Midbrain (tissue), 1 donor: ENCODE measurements around the gene CENPQ.

ENCODE experiments used
- DNase-seq: peaks from one replicate; lab custom pipeline; 2025; lab: John Stamatoyannopoulos, UW

CENPQ gene

DNA sequence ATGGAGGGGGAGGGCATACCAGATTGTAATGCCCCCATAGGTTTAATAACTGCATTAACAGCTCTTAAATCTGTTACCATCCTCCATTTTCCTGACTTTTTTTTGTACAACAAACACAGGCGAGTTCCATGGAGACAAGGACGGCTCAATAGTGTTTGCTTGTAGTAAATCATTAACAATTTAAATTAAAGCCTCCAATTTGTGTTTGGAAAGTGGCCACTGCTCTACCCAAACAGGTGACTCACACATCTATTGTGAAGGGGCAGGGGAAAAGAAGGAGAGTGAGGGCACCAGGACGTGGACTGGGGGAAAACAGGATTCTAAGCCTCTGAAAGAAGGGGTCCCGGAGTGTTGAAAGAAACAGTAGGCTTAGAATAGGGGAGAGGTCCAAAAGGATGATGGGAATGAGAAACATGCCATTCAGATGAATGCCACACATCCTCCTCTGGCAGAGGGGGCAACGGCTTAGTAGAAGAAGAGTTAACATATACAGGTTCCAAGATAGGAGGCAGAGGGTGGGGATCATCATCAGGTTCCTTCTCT lies 43.5 kb downstream of the CENPQ start:
- no peak for DNase-seq

- no peak for DNase-seq
These were observed 46.2 kb downstream of the CENPQ start for GRCh38 chr6:49509342-49509741.

DNA sequence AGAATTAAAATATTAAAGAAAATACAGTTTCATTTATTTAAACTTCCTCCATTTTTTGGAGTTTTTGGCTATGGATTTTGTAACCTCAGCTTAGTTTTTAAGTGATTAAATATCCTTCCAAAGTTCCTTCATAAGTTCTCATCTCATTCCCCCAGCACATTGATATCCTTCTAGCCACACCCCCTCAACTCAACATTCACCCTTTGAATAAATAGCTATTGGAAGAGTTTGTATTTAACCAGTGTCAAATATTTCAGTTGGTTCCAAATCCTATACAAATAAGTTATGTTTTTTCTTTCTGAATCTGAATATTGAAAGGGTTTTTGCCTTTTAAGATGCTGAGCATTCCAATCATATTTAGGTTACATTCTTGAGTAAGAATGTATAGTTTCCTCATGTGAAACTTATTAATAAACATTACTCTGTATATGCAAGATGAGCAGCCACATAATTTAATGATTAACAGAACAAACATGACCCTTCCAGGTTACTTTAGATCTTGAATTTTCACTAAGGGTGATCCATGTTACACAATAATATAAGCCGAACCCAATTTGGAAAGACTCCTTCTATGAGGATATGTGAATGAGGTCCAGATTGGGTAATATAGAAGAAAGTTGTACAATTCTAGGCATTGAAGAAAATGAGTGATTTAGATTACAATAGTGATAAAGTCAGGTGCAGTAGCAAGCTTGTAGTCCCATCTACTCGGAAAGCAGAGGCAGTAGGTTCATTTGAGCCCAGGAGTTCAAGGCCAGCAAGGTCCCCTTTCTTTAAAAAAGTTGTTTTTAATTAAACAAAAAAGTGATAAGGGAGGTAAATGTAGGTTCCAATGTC lies 50.2 kb downstream of the CENPQ start:
- DNase-seq = no peak

DNA sequence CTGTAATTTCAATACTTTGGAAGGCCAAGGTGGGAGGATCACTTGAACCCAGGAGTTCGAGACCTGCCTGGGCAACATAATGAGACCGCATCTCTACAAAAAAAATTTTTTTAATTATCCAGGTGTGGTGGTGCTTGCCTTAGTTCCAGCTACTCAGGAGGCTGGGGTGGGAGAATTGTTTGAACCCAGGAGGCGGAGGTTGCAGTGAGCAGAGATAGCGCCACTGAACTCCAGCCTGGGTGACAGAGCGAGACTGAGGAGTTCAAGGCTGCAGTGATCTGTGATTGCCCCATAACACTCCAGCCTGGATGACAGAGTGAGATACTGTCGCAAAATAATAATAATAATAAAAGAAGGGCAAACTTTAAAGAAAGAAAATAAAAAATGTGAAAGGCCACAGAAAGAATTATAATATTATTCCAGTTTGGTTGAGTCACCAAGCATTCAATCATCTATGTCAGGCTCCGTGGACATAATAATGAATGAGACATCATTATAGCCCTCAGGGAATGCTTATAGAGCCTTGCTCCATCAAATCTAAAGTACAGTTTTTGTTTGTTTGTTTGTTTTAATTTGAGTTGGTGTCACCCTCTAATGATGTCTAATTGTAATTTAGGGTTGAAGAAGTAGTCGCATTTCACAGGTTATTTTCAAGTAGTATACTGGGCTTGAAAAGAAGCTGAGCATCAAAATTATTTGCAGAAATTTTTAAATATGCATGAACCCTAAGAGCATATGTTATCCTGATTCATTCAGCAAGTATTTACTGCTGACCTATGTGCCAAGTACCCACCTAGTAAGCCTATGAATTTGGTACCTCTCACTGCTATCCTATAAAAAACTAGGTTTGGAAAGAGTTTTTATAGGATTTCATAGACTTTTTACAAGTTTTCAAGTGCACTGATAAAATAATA lies 51.7 kb downstream of the CENPQ start:
- no peak for DNase-seq

- DNase-seq = no peak
These were observed 52.4 kb downstream of the CENPQ start for GRCh38 chr6:49515485-49516146.

DNA sequence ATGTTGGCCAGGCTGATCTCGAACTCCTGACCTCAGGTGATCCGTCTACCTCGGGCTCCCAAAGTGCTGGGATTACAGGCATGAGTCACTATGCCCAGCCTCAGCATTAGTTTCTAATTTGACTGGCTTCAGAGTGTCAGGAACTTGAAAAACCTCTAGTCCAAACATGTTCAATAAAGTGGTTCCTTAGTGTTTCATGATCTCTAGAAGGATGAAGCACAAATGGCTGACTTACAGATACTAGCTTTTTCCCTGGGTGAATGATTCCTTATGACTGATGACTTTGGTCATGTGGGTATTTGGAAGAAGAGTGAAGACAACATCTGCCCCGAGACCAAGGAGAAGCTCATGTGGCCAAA lies 53.0 kb downstream of the CENPQ start:
- DNase-seq = no peak

GRCh38 chr6:49517919-49518318 lies 54.7 kb downstream of the CENPQ start:
- no peak for DNase-seq

GRCh38 chr6:49519660-49520059 lies 56.5 kb downstream of the CENPQ start:
- DNase-seq = no peak

DNA sequence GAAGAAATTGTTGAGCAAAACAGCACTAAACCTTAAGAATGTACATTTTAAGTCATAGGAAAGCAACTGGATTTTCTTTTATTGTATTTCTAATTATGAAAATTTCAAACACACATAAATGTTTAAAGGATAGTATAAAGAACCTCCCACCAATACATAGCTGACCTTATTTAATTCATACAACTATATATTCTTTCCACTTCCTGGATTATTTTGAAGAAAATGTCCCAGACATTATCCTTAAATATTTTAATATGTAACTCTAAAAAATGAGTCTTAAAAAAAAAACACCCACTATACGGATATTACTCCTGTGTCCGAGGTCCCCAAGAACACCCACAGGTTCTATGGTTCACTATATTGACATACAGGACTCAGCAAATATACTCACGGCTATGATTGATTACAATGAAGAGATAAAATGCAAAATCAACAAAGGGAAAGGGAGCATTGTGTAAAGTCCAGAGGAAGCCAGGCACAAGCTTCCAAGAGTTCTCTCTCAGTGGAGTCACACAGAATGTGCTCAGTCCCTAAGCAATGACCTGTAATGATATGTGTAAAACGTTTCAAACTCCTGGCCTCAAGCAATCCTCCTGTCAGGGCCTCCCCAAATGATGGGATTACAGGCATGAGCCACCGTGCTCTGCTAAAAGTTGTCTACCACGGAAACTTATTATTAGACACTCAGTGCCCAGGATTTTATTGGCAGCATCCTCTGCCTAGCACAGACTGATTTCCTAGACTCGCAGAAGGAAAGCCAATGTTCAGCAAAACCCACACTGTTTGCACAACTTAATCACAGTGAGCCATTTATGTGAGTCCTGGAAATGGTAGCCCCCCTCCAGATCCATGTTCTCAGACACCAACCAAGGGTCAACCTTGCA lies 59.8 kb downstream of the CENPQ start:
- no peak for DNase-seq

DNA sequence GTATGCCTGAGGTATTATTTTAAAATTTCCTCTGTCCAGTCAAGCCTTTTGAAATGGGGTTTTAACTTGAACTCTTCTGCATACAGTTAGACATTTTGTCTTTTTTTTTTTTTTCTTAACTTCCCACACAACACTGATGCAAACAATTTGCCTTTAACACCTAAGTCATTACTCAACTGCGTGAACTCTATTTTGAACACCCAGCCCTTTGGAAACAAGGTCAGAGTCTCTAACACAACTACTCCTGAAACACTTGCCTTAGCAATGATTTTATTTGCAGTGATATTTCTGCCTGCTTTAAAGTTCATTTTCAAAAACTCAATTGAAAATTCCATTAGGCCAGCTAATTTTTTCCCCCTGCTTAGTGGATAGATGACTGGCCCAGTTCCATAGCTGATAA lies 60.7 kb downstream of the CENPQ start:
- no peak for DNase-seq

- no peak for DNase-seq
These were observed 61.4 kb downstream of the CENPQ start for GRCh38 chr6:49524541-49524940.

DNA sequence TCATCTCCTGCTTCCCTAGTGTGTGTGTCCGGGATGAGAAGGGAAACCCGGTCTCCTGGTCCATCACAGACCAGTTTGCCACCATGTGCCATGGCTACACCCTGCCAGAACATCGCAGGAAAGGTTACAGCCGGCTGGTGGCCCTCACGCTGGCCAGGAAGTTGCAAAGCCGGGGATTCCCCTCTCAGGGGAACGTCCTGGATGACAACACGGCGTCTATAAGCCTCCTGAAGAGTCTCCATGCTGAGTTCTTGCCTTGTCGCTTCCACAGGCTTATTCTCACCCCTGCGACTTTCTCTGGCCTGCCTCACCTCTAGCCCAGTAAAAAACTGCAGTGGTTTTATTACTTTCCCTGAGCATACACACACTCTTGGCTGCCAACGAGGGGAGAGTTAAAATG lies 63.4 kb downstream of the CENPQ start:
- DNase-seq = no peak

DNA sequence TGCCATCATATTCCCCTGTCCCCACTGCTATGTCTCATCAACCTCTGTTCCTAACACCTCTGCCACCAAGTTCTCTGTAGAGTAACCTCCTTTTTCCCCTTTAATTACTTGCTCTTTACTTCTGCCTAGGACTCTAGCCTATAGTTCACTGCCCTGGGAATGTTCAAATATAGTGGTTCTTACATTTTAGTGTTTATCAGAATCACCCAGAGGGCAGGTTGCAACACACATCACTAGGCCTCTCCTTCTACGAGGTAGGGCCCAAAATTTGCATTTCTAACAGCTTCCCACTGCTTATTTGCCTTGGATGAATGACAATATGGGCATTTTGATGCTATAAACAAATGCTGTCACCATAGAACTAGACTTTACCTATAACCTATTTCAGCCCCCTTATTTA lies 64.2 kb downstream of the CENPQ start:
- DNase-seq = no peak

- no peak for DNase-seq
These were observed 65.4 kb downstream of the CENPQ start for GRCh38 chr6:49528571-49528970.

DNA sequence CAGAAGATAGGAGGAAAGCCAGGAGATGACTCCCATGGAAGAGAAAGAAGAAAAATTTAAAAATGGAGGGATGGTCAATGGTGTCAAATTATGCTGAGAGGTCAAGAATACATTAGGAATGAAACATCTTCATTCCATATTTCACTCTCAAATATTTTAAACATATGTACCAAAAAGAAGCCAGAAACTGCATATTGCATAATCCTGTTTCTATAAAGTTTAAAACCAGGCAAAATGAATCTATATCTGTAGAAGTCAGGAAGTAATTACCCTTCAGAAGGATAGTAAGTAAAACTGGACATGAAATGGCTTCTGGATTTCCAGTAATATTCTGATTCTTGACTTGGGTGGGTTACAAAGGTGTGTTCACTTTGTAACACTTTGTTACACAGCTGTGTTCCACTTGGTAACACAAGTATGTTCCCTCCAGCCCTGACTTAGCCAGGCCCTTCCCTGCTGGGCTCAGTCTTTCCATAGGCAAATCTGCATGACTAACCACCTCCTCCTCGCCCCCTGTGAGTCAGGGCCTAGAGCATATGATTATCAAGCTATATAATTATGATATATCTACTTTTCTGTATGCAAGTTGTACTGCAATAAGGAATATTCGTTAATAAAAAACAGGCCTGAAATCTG lies 67.1 kb downstream of the CENPQ start:
- no peak for DNase-seq

DNA sequence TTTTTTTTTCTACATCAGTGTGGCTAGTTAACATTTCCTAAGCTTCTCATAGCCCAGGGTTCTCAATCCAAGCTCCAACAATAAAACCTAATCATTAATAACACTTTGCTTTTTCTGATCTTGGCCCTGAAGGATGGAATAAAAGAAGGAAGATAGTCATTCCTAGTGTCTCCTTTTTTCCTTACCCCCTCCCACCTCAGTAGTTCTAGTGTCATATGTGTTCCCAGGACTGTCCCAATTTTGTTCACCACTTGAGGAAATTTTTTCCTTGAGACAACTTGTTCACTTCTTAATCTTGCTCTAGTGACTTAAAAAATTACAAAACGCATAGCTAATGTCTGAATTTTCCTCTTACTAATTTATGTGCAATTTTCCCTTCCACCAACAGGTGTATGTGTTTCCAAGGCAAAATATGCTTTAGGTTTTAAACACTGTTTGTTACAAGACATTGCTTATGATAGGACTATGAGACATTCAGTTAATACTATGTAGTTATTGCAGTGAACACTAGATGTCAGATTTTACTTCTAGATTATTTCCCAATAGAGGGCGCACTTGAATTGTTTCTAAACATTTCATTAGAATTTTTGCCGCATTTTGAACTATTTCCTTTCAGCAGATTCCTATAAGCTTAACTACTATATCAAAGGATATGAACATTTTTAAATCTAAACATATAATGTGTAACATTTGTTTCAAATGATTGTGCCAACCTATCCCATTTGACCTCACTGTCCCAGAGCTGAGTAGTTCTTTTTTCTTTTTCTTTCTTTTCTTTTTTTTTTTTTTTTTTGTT lies 68.8 kb downstream of the CENPQ start:
- peak; percentile 74 for DNase-seq

DNA sequence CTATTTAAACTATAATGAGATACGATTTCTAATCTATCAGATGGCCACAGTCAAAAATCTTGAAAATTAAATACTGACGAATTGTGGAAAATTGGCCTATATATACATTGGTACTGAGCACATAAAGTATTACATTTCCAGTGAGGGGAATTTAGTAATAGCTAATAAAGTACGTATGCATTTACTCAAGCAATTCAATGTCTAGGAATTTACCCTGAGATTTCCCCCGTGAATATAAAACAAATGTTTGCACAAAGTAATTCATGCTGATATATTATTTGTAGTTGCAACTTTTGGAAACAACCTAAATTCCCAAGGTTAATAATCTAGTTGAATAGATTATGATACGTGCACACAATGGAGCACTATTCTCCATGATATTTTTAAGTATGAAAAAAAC lies 72.6 kb downstream of the CENPQ start:
- DNase-seq = no peak

- no peak for DNase-seq
These were observed 75.9 kb downstream of the CENPQ start for GRCh38 chr6:49539102-49539501.

- DNase-seq = no peak
These were observed 77.4 kb downstream of the CENPQ start for GRCh38 chr6:49540614-49541013.

GRCh38 chr6:49541210-49541724 lies 78.1 kb downstream of the CENPQ start:
- no peak for DNase-seq
